HG03558 (cell line): ENCODE data around the gene C14orf119.

Experiments
- ATAC-seq: cut with Tn5 transposase; IDR thresholded peaks from one replicate; pipeline ENCODE4 v1.9.1; 2021; ENCODE audit warnings: moderate number of reproducible peaks; ENCODE audit not compliant: unreplicated experiment; ENCODE audit errors: extremely low read depth

The C14orf119 gene

GRCh38 chr14:23143911-23144310 lies 48.6 kb downstream of the C14orf119 start:
- no peak for ATAC-seq

- ATAC-seq, result no peak
Observed at GRCh38 chr14:23145794-23146350, 50.6 kb downstream of the C14orf119 start.

- ATAC-seq, result no peak
Observed at GRCh38 chr14:23146351-23146910, 51.1 kb downstream of the C14orf119 start.

GRCh38 chr14:23146980-23147379 lies 51.7 kb downstream of the C14orf119 start:
- no peak for ATAC-seq

- ATAC-seq, result no peak
Observed at GRCh38 chr14:23147676-23148075, 52.4 kb downstream of the C14orf119 start.

GRCh38 chr14:23148591-23149249 lies 53.4 kb downstream of the C14orf119 start:
- no peak for ATAC-seq

GRCh38 chr14:23149745-23150144 lies 54.4 kb downstream of the C14orf119 start:
- ATAC-seq, result no peak
